ENCODE data around the gene SYTL5.
A peak's percentile ranks its signal among the peaks of the same experiment; 100 is the strongest.

The SYTL5 gene

DNA sequence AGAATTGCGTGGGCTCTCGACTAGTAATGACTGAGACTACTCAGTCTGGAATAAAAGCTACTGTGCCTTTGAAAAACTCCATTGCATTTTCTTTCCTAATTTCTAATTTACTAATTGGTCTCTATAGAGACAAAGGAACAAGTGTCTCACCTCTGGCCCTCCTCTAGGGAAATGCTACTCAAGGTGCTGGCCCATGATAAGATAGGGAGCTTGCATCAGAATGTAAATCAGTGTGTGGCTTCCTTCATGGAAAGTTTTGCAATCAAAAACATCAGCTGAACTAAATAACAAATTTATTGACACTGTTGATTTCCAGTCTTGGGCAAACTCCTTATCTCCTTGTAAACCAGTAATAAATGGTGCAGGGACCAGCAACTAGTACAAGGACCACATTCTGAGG lies 132.5 kb downstream of the SYTL5 start:
- DNase-seq (ENCODE audit: low spot score): no peak

DNA sequence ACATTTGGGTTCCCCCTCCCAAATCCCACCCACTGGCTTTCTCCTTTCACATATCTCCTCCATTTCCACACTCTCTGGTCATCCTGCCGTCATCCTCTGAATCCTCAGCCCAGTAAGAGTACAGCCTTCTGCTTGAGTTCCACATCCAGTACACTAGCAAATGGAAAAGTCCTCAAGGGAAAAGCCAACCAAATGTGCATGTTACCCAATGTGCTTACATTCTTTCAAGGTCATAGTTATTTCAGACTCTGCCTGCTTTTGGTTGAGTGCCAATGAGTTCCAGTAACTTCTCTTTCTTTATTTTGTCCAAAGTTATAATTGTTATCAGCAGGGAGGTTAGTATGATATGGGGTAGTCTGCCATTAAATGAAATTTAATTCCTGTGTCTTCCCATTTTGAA lies 136.3 kb downstream of the SYTL5 start:
- peak; percentile 20 for DNase-seq (ENCODE audit: low spot score)

DNA sequence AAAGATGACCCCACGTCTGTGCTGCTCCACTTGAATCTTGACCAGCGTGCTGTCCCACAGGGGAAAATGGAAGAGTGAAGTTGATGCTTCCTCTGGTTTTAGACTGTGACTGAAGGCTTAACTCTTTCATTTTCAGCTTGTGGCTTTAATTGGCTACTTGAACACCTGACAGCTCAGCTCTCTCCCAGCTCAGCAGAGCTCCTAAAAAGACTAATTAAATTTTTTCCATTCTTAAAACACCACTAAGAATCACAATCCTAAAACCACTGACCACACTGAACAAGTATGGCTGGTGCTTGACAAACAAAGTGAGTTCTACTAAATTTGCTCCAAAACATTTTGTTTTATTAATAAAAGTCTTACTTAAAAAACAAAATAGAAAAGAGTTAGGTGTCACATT lies 142.7 kb downstream of the SYTL5 start:
- no peak for DNase-seq (ENCODE audit: low spot score)

DNA sequence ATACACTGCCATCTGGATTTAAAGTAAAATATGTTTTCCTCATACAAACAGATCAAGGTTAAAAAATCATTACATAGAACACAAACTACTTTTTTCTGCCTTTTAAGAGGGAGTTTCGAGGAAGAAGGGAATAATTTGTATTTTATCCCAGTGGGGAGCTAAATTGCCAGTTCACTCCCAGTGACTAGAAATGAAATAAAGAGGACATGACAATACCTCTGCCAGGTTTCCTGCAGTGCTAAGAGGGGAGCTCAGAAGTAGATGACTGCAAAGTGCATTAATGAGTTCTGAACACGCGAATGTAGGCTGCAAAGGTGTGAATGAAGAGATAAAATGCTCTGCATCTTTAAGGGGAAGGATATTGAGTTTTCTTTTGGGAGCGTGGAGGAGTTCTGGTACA lies 144.6 kb downstream of the SYTL5 start:
- DNase-seq (ENCODE audit: low spot score): no peak

DNA sequence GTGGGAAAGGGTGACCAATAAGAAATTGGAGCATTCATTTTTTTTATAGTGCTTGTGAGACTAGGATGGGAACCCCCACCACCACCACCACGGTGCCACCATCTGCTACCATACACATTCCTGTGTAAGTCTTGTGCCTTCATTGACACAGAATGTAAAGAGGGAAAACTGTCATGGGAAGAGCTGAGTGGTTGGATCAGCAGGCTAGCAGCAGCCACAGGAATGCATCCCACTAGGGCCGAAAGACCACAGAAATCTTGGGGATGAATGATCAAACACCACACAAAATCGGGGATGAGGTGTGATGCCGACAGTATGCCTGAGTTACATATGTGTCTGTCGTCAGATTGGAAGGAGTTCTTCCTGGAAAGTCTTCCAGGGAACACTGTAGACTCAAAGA lies 145.1 kb downstream of the SYTL5 start:
- peak; percentile 25 for DNase-seq (ENCODE audit: low spot score)

DNA sequence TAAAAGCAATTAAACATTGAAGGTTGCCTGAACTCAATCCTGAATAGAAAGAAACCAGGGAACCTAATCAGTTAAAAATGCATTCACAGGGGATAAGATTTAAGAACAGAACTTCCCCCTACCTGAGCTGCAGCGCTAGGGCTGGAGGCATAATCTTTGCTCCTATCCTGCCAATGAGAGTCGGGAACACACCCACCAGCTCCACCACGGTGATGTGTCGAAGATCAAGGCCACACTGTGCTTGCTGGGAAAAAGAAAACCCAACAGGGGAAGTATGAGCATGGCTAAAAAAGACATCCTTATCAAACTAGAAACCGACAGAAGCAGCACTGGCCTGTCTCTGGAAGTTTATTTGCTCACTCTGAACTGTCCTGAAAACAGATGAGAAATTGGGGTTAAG lies 148.0 kb downstream of the SYTL5 start:
- DNase-seq (ENCODE audit: low spot score): no peak

DNA sequence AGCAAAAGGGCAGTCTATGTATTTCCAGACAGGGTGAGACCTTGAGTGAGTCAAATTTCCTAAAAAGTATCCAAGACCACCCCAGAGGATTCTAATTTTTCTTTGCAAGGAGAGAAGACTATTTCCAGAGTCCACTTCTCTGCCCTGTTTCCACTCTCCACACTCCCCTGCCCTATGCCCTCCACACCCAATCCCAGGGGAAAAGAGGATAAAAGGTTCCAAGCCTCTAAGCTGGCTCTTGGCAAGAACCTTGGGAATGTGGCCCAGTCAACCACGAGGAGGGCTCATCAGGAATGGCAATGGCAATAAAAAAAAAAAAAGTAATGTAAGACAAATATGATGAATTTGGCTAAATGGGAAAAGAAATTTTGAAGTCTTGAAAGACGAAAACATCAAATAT lies 148.5 kb downstream of the SYTL5 start:
- peak; percentile 10 for DNase-seq (ENCODE audit: low spot score)

DNA sequence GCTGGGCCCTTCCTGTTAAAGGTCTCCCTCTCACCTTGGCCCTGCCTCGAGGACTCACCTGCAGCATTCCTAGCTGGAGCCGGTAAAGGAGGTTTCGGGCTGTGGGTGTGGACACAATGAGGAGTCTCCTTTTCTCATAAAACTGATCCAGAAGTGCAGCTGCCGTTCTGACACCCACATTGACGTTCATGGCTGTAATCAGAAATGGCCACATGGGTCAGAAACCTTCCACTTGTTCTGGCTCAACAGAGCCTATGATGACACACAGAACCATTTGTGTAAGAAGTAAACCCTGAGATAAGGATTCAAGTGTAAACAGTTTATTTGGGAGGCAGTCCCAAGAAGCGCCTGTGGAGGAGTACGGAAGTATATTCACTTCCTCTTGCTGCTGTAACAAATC lies 150.5 kb downstream of the SYTL5 start:
- no peak for DNase-seq (ENCODE audit: low spot score)

DNA sequence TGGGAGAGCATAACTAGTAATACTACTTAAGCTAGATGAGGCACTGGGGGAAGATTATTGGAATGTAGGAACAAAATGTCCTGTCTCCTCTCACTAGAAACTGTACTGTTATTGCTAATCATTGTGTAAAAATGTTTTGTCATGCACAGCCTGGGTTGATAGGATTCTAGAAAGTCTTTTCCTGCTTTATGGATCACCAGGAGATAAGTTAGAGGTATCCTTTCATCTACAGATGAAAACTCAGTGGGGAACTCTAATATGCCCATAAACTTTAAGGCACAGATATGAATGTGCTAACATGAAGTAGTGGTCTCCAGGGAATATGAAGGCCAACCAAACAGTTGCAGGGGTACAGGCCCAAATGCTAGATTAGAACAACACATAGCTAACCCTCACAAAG lies 156.8 kb downstream of the SYTL5 start:
- no peak for DNase-seq (ENCODE audit: low spot score)

DNA sequence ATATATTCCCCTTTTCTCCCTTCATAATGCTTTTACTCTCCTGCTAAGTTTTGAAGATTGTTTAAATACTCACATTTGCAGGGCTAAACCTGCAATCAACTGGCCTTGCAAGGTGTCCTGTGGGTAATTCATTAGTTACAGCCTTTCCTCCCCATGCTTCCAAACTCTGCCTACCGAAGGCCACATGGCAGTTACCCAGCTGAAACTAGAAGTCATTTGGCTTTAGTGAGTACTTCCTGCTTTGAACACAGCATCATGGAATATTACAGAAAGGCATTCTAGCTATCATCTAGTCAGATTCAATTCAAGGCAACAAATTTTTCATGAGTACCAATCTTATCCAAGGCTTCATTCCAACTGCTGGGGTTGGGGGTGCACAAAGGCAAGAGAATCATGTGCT lies 158.7 kb downstream of the SYTL5 start:
- no peak for DNase-seq (ENCODE audit: low spot score)

DNA sequence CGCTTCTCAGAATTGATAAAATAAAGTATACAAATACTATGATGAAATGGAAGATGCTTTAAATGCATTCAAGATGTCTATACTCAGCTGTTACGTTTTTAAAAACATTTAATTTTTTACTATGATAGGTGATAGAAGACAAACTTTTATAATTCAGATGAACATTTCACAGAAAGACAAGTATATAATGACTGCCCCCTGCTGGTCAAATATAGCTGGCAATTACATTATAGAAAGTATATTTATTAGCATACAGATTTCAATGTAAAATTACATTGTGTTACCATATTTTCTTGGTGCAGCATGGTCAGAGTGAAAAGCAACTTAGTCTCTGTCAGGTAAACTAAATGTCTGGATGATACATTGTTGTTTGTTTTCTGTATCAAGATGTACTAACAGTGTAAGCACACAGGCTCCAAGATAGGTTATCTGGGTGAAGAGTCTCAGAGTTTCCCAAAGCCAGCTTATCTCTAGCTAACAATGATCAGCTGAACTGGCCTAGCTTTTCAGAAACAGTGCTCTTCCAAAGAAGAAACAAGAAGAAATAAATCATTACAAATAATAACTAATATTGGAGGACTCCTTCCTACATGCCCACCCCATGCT lies 160.2 kb downstream of the SYTL5 start:
- no peak for DNase-seq (ENCODE audit: low spot score)

DNA sequence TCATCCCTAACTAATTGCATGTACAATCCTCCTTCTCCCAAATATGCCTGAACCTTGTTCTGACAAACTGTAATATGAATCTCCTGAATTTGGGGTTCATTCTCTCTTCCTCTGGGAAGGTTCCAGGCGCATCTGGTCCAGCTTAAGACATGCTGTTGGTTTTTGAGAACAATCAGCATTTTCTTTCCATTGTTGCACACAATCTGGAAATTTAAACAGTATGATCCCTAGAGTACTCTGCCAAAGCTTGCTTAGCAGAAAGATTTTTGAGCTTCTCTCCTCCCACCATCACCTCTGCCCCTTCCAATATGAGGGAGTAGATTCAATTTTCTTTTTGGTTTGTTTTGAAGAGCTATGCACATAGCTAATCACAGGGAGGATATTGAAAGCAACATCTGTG lies 164.2 kb downstream of the SYTL5 start:
- DNase-seq (ENCODE audit: low spot score): no peak

DNA sequence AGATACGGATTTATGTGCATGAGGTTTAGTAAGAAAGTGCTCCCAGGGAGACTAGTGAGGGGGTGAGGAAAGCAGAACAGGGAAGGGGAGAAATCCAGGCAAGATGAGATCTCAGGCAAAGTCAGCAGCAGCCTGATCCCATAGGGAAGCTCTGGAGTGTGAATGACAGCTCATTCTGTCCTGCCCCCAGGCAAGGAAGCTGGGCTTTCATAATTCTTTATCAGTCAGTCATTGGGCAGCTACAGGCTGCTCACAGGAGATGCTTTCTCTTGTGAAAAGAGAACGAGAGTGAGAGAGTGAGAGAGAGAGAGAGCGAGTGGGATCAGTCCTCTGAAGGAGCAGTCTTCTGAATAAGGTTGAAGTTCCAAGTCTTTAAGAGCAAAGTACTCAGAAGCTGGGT lies 166.2 kb downstream of the SYTL5 start:
- DNase-seq (ENCODE audit: low spot score): no peak

DNA sequence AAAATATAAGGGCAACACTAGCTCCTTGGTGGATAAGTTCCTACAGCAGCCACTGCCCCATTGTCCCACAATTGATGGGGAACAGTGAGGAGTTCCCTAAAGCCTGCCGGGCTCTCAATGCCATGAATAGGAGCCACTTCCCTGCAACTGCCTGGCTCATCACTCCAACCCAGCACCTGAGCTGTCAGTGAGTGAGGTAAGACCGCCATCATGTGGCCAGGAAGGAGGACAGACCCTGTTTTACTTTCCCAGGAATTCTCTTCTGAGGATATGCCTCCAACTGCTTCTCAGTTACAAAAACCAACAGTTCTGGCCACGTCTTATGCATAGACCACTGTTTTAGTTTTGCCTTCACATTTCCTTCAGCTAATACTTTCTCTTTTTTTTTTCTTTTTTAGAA lies 168.8 kb downstream of the SYTL5 start:
- no peak for DNase-seq (ENCODE audit: low spot score)

DNA sequence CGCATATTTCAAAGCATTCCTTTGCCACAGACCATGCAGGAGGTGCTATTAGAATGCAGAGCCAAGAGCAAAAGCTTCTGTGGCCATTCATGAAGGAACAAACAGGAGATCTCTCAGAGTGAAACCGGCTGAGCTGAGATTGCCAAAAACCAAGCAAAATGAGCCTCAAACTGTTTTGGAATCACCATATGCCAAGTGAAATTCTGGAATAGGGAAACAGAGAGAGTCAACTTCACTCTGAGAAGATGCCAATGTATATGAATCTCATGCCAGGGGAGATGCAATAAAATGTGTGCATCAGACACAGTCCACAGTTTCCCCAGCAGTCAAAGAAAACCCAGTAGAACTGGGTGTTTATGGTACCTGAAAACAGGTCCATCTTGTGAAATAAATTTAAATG lies 172.0 kb downstream of the SYTL5 start:
- no peak for DNase-seq (ENCODE audit: low spot score)
